Measurements from ENCODE around the gene XRCC5.

- TF ChIP-seq TAF1 (IDR thresholded peaks at IDR 0.05; ENCODE audit: low read depth, low read length) (no peak), POLR2A (IDR thresholded peaks at IDR 0.05; ENCODE audit: low read depth, low read length) (no peak), POLR2AphosphoS5 (IDR thresholded peaks at IDR 0.05; ENCODE audit: low read depth, low read length) (no peak), SPI1 (IDR thresholded peaks at IDR 0.05; ENCODE audit: low read depth, low read length) (peak; percentile 77), PAX5 (IDR thresholded peaks at IDR 0.05; ENCODE audit: insufficient read depth, low read length, severe bottlenecking) (no peak), POU2F2 (IDR thresholded peaks at IDR 0.05; ENCODE audit: low read depth, low read length) (no peak)
These were observed 96.3 kb downstream of the XRCC5 start for GRCh38 chr2:216205486-216205885.

Data from GM12891 (cell line).